Hematopoietic multipotent progenitor cell treated with erythropoietin and hydrocortisone succinate and interleukin-3 and kit ligand, for 17 days (in vitro differentiated cells): Measurements from ENCODE around the gene CXorf65.

ENCODE experiments used
- DNase-seq: peaks from one replicate; pipeline ENCODE4 v3.0.0-alpha.2; 2015; ENCODE audit warnings: low spot score

Gene CXorf65

GRCh38 chrX:71106427-71106826, at the start of gene CXorf65:
CXorf65 (minus strand) TSS chrX:71106740; CDS start chrX:71106556, 184 bp downstream.
- peak; percentile 48 for DNase-seq

- DNase-seq: no peak
These were observed 48.1 kb upstream of the CXorf65 start for GRCh38 chrX:71154641-71155040.

DNA sequence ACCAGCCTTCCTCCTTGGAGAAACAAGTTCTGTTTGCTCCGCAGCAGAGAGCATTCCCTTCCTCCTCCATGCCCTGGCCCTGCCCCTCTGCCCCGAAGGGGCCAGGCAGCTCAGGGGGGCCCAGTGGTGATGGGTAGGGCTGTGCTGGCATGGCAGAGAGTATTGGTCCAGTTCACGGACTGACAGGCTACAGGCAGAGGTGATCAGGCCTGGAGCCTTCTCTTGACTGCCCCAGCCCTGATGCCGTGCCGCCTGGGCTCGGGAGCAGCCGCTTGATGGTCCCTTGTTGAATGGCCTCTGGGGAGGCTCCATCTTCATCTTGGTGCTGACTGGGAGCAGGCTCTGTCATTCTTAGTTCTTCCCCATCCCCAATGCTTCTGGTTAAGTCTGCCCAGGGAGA, 47.7 kb upstream of the CXorf65 start:
- no peak for DNase-seq

DNA sequence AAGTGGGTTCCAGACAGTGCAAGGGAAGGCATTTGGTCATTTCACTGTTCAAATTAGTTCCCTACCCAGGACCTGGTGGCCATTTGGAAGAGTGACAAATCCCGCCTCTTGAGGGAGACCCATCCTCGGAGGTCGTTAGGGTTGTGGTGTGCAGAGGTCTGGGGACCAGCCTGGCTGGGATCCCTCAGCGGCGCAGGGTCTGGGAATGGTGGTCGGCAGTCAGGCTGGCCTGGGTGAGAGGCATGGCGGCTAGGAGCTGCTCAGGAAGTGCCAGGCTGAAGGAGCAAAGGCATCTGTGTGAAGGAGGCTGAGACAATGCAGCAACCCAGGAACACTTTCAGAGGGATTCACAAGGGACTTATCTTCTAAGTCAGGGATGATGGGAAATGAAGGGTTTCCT, 44.8 kb upstream of the CXorf65 start:
- no peak for DNase-seq

- no peak for DNase-seq
These were observed 41.7 kb upstream of the CXorf65 start for GRCh38 chrX:71148278-71148663.

DNA sequence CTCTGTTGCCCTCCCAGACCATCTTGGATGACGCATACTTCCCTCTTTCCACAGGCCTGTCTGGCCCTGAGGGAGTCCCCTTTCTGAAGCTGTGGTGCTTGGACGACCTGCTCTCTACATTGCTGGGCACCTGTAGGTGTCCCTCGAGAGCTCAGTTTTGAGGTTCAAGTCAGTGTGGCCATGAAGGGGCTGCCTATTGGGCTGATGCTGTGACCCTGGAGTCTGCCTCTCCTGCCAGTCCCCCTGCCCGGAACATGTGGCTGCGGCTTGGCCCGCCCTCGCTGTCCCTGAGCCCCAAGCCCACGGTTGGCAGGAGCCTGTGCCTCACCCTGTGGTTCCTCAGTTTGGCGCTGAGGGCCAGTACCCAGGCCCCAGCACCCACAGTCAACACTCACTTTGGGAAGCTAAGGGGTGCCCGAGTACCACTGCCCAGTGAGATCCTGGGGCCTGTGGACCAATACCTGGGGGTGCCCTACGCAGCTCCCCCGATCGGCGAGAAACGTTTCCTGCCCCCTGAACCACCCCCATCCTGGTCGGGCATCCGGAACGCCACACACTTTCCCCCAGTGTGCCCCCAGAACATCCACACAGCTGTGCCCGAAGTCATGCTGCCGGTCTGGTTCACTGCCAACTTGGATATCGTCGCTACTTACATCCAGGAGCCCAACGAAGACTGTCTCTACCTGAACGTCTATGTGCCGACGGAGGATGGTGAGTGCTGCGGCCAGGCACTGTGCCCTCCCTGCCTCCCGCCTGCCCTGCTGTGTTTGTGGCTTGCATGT, 41.1 kb upstream of the CXorf65 start:
- DNase-seq: no peak

DNA sequence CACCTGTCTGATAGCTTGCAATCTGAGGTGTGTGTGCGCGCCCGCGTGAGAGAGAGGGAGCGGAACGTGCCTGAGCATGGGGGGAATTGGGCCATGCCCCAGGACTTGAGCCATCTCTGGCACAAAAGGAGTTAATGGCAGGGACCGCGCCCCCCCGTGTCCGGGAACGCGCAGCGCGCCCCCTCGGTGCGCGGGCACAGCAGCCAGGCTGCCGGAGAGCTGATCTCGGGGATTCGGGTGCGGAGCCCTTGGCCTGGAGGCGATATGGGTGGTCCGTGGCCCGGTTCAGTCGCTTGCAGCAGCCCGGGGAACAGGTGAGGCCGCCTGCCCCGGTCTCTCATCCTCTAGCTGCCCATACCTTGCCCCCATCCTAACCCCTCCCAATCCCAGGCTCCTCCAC, 38.1 kb upstream of the CXorf65 start, which contains the start of gene NLGN3:
Gene NLGN3, plus strand, starts transcription at position 191 of the 400 bp plus-strand sequence. CDS start 2,909 bp downstream, outside the sequence.
- DNase-seq: no peak

DNA sequence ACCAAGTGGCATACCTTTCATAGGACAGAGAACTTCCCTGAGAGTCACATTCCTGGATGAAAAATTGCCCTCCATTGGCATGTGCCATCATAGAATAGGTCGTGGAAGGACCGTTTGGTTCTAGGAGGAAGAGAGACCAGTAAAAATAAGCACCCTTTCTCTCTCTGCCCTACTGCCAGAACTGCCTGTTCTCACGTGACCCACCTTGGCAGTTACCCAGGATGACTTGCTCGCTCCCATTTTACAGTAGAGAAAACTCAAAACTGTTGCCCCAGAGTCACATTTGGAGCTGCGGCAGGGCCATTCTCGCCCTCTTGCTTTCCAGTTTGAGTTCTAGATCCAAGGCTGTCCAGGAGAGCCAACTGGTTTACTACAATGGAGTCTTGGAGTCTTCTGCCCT, 37.0 kb upstream of the CXorf65 start:
- peak; percentile 80 for DNase-seq

- DNase-seq: no peak
These were observed 33.9 kb upstream of the CXorf65 start for GRCh38 chrX:71140440-71140839.

DNA sequence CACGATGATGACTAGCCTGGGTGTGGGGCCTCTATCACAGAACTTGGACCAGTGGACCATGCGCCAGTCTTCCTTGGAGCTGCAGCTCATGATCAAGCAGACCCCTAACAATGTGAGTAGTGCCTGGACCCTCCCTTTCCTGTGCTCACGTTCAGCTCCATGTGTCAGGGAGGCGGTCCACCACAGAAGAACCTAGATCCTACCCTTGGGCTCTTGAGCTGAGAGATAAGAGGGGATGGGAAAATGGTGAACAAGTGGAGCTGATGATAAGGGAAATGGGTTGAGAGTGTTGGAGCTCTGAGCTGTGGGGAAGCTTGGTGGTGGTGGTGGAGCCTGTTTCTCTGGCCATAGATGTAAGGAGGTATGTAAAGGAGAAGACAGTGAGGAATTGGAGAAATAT, 25.0 kb upstream of the CXorf65 start:
- peak; percentile 64 for DNase-seq

- DNase-seq: peak; percentile 85
These were observed 22.6 kb upstream of the CXorf65 start for GRCh38 chrX:71128915-71129765.

DNA sequence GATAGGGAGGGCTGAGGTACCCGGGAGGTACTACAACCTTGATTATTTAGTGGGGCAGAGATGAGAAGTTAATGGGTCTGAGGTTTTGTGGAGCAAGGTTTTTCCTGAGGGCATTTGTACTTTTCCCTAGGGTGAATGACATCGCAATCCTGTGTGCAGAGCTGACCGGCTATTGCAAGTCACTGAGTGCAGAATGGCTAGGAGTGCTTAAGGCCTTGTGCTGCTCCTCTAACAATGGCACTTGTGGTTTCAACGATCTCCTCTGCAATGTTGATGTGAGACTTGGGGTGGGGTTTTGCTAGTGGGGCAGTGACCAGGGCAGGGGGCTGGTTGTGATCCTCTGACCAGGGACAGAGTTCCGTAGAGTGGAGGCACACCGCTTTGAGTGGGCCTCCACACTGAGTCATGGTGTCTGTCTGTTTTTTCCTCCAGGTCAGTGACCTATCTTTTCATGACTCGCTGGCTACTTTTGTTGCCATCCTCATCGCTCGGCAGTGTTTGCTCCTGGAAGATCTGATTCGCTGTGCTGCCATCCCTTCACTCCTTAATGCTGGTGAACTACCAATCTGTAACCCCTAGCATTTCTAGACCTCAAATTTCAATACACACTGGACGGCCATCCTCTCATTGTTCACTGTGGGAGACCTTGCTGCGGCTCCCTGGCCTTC, 21.8 kb upstream of the CXorf65 start:
- no peak for DNase-seq

GRCh38 chrX:71118985-71119535, 12.5 kb upstream of the CXorf65 start:
- no peak for DNase-seq

DNA sequence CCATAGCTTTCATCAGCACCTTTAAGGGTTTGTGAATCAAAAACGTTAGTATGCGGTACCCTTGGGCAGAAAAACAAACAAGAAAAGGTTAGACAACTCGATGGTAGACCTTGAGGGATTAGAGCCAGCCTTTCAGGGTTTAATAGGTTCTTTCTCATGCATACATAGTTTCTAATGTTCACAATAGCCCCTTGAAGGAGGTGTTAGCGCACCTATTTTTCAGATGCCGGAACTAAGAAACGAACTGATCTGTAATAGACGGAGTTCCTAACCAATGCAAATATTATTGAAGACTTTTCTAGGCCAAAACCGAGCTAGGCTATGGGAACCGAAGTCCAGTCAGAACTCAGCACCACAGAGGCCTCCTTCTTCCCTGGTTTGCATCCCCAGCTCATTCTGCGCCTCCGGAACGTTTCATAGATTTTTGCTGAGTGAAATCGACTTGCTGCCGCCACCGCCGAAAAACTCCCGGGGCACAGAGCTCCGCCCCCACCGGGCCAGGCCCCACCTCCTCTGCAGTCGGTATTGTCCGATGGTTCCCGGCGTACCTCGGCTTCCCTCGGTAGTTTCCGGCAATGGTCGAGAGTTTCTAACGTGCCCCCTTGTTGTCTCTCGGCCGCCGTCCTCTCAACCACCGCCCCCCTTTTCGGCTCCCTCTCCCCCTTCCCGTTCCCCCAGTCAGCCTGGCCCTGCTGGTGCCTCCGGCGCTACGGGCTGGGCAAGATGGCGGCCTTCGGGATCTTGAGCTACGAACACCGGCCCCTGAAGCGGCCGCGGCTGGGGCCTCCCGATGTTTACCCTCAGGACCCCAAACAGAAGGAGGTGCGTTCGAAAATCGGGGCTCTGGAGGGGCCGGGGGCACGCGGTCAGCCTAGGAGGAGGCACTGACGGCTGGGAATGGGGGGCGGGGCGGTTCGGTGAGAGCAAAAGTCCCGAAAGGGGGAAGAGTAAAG, 11.8 kb upstream of the CXorf65 start, which contains the start of gene MED12:
Gene MED12, plus strand, starts transcription at position 565 of the 953 bp plus-strand sequence. Its CDS starts 159 bp downstream, at position 724.
- DNase-seq: peak; percentile 69

DNA sequence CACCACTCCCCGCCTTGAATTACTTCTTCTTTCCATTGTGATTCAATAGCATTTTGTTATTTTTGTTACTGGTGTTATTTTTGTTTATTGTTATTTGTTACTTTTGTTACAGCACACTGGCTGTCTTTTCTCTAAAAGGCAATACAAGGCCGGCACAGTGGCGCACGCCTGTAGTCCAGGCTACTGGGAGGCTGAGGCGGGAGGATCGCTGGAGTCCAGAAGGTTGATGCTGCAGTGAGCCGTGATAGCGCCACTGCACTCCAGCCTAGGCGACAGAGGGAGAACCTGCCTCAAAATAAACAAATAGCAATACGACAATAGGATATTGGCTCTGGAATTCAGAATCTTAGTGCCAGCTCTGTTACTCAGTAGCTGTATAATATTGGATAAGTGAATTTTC, 10.8 kb upstream of the CXorf65 start:
- DNase-seq: no peak

- DNase-seq: no peak
These were observed 5.4 kb upstream of the CXorf65 start for GRCh38 chrX:71111921-71112431.

DNA sequence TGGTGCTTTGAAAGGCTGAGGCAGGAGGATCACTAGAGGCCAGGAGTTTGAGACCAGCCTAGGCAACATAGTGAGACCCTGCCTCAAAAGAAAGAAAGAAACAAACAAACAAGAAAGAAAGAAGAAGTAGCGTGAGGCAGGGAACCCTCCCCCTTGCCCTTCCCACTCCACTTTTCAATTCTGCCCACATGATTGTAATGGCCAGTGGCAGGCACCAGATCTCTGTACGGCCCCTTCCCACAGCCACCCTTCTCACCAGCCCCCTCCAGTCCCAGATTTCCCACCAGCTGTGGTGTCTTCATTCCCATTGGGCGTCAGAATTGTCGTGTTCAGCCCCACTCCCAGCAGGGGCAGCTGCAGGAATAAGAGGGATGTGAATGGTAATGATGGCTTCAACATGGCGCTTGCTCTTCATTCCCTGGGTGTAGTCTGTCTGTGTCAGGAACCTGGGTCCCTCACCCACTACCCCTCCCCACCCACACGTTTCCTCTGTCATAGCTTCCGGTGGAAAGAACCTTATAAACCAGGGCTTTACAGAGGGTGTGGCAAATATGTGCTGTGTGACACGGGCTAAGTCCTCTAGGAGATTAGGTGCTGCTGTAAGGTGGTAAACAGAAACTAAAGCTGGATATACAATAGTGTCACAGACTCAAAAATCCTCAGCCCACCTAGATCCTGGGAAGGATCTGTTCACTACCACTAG, 4.8 kb upstream of the CXorf65 start, which contains the start of gene IL2RG:
Gene IL2RG, minus strand, starts transcription at position 437 of the 703 bp plus-strand sequence. Its CDS starts 38 bp downstream, at position 399.
- peak; percentile 36 for DNase-seq

- no peak for DNase-seq
These were observed 2.5 kb upstream of the CXorf65 start for GRCh38 chrX:71109051-71109450.

- no peak for DNase-seq
These were observed 1.3 kb upstream of the CXorf65 start for GRCh38 chrX:71107762-71108360.
